Measurements from ENCODE around the gene AKR1C4.
"Not testable (repeated sequence)": the region's sequence is repeated elsewhere in the genome, so short reads cannot be mapped to it uniquely, and the experiment has no call there.

Gene AKR1C4

DNA sequence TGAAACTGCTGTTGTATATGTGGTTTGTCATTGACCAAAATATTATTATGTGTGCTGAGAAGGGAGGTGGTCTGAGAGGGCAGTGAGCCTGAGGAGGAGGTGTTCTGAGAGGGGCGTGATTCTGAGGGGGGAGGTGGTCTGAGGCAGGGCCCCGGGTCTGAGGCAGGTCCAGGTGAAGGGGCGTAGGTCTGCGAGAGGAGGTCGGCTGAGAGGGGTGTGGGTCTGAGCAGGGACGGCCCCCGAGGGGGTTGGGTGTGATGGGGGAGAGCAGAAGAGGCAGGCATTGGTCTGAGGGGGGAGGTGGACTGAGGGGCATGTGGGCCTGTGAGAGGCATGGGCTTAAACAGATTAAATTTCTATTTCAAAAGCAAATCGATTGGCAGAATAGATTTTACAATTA, 32.4 kb downstream of the AKR1C4 start:
- FAIRE-seq (no peak), DNase-seq (ENCODE audit: insufficient read length, low spot score) (no peak)
- no peak for TF ChIP-seq POLR2A (IDR thresholded peaks at IDR 0.05; ENCODE audit: low read depth, low read length)

DNA sequence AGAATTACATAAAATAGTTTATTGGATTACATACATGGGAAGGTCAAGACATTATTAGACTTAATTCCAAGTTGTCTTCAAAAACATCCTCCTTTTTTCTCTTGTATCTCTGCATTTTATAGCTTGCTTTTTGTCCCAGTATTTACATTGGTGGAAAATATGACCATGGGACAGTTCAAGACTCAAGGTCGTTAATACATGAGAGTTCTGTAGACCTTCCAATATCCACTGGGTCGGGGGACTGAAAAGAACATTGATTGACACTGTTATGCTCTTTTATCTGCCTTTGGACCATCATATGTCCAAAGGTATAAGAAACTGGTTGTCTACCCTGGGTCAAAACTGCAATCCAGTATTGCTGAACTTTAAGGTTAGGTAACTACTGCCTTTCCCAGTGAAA, 36.7 kb downstream of the AKR1C4 start:
- TF ChIP-seq POLR2A (IDR thresholded peaks at IDR 0.05; ENCODE audit: low read depth, low read length) = no peak
- DNase-seq (ENCODE audit: insufficient read length, low spot score) (no peak), FAIRE-seq (no peak)

GRCh38 chr10:5234106-5234860, 37.6 kb downstream of the AKR1C4 start:
- TF ChIP-seq POLR2A (IDR thresholded peaks at IDR 0.05; ENCODE audit: low read depth, low read length) = no peak
- DNase-seq (ENCODE audit: insufficient read length, low spot score) (no peak), FAIRE-seq (no peak)

GRCh38 chr10:5237541-5237940, 40.9 kb downstream of the AKR1C4 start:
- not testable (repeated sequence) for FAIRE-seq; DNase-seq (ENCODE audit: insufficient read length, low spot score)

DNA sequence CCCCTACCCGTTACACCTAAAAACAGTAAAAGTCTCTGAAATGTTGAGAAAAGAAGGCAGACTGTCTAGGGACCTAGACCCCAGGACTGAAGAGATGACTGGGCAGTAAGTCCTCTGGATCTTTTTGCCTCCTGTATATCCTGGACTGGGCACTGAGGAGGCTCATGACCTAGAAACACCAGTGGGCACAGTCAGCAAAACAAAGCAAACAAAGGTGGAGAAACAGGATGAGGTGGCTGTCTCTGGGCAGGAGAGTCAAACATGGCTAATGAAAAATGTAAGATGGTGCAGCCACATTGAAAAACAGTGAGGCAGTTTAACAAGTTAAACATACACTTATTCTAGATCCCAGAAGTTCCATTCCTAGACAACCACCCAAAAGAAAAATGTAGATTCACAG, 45.9 kb downstream of the AKR1C4 start:
- DNase-seq (ENCODE audit: insufficient read length, low spot score) = no peak
- no peak for FAIRE-seq
- TF ChIP-seq POLR2A (IDR thresholded peaks at IDR 0.05; ENCODE audit: low read depth, low read length) = no peak

DNA sequence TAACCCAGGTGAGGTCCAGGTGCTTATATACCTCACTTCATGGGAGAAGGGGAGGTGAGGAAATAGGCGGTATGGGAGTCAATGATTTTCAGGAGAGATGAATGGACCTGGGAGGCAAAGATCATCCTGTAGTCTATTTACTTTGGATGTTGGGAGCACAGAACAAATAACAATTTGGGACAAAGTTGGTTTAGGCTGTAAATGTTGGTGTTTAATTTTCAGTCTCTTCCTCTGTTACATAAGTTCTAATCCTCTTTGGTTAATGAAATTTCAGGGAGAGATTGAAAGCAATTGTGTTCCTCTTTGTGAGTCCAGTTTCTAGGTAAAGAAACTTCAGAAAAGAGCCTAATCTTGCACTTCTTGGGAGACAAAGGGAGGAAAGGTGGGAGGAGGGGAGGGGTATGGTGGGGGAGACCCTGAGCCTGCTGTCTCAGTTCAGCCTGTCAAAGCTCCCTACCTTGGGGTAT, 46.9 kb downstream of the AKR1C4 start:
- FAIRE-seq = no peak

GRCh38 chr10:5252177-5253037, 55.8 kb downstream of the AKR1C4 start:
- no peak for FAIRE-seq
- no peak for DNase-seq (ENCODE audit: insufficient read length, low spot score)
- no peak for TF ChIP-seq POLR2A (IDR thresholded peaks at IDR 0.05; ENCODE audit: low read depth, low read length)

More for the DNA sequence above, 46.9 kb downstream of the AKR1C4 start:
- TF ChIP-seq POLR2A (IDR thresholded peaks at IDR 0.05; ENCODE audit: low read depth, low read length) = no peak
- no peak for DNase-seq (ENCODE audit: insufficient read length, low spot score)

GRCh38 chr10:5254488-5254887, 57.9 kb downstream of the AKR1C4 start:
- FAIRE-seq (no peak), DNase-seq (ENCODE audit: insufficient read length, low spot score) (no peak)
- no peak for TF ChIP-seq POLR2A (IDR thresholded peaks at IDR 0.05; ENCODE audit: low read depth, low read length)

DNA sequence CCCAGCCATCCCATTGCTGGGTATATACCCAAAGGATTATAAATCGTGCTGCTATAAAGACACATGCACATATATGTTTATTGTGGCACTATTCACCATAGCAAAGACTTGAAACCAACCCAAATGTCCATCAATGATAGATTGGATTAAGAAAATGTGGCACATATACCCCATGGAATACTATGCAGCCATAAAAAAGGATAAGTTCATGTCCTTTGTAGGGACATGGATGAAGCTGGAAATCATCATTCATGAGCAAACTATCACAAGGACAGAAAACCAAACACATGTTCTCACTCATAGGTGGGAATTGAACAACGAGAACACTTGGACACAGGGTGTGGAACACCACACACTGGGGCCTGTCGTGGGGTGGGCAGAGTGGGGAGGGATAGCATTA, 61.1 kb downstream of the AKR1C4 start:
- DNase-seq (ENCODE audit: insufficient read length, low spot score); FAIRE-seq: not testable (repeated sequence)

- DNase-seq (ENCODE audit: insufficient read length, low spot score) (no peak), FAIRE-seq (no peak)
- TF ChIP-seq POLR2A (IDR thresholded peaks at IDR 0.05; ENCODE audit: low read depth, low read length) = no peak
Observed at GRCh38 chr10:5259132-5259951, 62.7 kb downstream of the AKR1C4 start.

- no peak for TF ChIP-seq POLR2A (IDR thresholded peaks at IDR 0.05; ENCODE audit: low read depth, low read length)
- DNase-seq (ENCODE audit: insufficient read length, low spot score) (no peak), FAIRE-seq (no peak)
Observed at GRCh38 chr10:5259952-5260578, 63.4 kb downstream of the AKR1C4 start.

DNA sequence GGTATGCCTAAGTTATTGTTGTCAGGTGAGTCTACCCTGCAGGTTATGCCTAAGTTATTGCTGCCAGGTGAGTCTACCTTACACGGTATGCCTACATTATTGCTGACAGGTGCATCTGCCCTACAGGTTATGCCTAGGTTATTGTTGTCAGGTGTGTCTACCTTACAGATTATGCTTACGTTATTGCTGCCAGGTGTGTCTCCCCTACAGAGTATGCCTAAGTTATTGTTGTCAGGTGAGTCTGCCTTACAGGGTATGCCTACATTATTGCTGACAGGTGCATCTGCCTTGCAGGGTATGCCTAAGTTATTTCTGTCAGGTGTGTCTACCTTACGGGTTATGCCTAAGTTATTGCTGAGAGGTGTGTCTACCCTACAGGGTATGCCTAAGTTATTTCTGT, 64.2 kb downstream of the AKR1C4 start:
- FAIRE-seq = no peak
- no peak for DNase-seq (ENCODE audit: insufficient read length, low spot score)
- TF ChIP-seq POLR2A (IDR thresholded peaks at IDR 0.05; ENCODE audit: low read depth, low read length) = no peak

DNA sequence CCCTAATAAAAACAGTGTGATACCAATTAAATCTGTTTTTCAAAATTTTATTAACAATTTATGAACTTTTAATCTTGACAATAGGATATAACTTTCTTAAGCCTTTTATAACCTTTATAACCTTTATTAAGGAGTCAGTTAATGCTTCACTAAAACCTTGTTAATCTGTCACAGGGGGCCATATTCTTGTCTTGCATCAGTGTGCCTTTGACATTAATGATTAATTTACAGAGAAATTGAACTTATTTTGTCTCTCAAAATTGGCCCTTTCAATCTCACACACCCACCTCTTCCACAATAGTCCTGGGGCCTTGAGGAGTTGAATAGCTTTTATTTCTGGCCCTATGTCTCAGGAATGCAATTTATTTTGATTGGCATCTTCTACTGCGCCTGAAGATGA, 68.5 kb downstream of the AKR1C4 start:
- FAIRE-seq = no peak
- DNase-seq (ENCODE audit: insufficient read length, low spot score) = no peak

DNA sequence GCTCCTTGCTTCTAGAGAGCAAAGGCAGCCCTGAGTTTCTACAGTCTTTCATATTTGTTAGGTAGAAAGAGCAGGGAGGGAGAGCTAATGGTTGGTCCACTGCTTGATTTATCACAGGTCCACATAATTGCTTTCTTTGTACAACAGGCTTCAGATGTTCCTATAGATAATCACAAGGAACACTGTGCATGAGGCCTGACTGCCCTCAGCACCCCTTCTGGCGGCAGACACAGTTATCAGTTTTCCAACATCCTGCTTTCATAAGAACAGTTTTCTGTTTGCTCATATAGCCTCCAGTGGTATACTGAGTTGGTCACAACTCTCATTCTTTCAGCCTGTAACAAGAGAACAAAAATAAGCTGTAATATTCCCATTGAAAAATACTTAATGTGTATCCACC, 69.7 kb downstream of the AKR1C4 start:
- no peak for DNase-seq (ENCODE audit: insufficient read length, low spot score)
- no peak for FAIRE-seq
- no peak for TF ChIP-seq POLR2A (IDR thresholded peaks at IDR 0.05; ENCODE audit: low read depth, low read length)

More for the DNA sequence above, 68.5 kb downstream of the AKR1C4 start:
- no peak for TF ChIP-seq POLR2A (IDR thresholded peaks at IDR 0.05; ENCODE audit: low read depth, low read length)
